Stimulated activated CD8-positive, alpha-beta memory T cell treated with anti-CD3 and anti-CD28 coated beads, Interleukin-4, amount 100 ng/mL, for 24 hours (primary cell): ENCODE measurements around the gene SCG2.

Experiments used
- DNase-seq: peaks from one replicate; pipeline ENCODE4 v3.0.0-alpha.2; 2020; ENCODE audit warnings: low read depth

SCG2 gene

DNA sequence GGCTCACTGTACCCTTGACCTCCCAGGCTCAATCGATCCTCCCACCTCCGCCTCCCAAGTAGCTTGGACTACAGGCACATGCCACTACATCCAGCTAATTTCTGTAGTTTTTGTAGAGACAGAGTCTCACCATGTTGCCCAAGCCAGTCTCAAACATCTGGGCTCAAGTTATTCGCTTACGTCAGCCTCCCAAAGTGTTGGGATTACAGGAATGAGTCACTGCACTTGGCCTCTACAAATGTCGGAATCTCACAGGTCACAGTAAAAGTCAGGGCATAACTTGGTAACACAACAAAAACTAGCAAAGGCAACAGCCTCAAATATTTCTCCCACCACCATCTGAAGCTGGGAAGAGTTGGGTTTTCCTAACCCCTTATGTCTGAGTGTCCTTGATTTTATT, 25.3 kb downstream of the SCG2 start:
- no peak for DNase-seq

DNA sequence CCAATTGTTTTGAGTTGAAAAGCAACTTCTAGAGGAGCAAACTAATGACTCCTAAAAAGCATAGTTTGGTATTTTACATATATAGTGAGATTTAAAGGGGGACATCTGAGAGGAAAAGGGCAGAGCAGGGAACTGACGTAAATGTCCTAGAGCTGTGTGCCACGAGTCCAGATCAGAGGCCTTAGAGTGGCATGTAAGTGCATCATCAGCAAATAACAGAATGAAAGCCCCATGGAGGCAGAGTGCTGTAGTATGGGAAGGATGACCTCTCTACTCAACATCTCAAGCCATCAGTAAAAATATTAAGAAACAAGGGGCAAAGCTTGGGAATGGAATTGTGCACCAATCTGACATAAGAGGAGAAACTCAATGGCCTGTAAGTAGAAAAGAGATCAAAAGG, 31.4 kb downstream of the SCG2 start:
- no peak for DNase-seq

DNA sequence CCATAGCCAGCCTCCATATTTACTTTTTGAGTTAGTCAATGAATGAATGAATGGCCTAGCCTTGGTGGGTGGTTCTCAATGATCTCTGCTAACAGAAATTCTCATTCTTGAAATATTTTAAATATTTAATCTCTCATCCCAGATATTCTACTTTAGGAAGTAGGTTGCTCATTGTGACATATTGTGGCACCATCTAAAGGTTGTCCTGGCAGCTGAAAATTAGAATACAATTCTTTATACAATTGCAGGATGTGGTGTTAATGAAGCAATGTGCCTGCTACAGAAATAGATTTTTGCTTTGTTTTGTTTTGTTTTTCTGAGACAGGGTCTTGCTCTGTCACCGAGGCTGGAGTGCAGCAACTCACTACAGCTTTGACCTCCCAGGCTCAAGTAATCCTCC, 35.8 kb downstream of the SCG2 start:
- DNase-seq: no peak

DNA sequence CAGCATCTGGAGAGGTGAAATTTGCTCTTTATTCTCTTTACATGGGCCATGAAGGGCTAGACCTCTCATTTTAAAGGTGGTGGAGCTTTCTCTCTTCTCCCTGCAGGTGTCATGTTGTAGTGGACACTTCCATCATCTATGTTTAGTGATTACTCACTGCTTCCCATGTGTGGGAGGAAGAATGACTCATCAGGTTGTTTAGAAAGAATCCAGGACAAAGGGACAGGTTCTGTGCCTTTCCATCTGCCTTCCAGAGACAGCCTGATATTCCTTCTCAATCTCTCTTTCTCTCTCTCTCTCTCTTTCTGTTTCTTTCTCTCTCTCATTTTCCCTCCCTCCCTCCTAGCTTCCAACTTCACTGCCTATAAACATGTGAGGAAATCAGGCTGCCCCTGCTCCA, 38.7 kb downstream of the SCG2 start:
- DNase-seq: no peak

DNA sequence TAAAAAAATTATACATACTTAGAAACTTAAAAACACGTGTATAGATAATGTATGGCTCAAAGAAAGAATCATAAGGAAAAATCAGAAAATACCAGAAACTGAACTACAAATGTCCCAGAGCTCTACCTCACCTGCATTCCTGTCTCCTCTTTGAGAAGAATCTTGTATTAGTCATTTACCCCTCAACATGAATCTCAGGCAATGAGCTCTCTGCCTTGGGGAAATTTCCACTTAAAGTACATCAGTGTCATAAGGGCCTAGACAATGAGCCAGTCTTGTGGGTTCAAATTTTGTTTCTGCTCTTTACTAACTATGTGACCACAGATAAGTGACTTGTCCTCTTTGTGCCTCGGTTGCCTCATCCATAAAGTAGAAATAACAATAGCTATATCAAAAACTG, 40.1 kb downstream of the SCG2 start:
- no peak for DNase-seq

DNA sequence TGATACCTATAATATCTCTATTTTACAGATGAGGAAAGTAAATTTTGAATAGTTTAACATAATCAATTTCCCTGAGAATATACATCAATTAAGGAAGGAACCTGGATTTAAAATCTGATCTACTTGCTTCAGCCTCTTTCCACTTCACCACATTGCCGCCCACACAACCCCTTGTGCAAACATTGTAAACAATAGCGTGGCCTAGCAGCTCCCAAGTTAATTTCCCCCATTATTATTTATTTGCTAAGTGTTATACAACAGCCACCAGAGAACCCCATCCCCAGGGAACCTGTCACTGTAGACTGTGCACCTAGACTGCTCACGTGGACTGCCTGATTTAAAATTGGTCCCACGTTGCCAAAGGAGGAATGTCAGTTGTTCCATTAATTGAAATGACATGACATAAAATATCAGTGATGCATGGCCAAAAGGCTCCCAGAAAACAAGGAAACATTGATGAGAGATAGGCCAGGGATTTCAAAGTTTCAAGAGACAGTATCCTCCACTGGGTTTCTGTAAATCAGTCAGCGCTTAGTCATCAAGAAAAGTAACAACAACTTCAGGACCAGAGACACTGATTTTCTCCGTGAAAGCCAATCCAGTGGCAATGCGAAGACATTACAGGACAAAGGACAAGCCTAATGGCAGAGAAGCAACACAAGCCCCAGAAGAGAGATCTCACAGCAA, 41.3 kb downstream of the SCG2 start:
- no peak for DNase-seq

DNA sequence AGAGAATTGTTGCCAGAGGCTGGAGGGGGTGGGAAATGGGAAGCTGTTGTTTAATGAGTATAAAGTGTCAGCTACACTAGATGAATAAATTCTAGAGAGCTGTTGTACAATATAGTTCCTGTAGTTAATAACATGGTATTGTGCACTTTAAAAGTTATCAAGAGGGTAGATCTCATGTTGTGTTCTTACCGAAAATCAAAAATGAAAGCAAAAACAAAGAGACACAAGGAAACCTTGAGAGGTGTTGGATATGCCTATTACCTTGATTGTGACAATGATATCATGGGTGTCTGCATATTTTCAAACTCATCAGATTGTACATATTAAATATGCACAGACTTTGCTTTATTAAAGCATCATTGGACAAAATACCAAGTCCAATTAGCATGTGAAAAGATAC, 43.2 kb downstream of the SCG2 start:
- no peak for DNase-seq

DNA sequence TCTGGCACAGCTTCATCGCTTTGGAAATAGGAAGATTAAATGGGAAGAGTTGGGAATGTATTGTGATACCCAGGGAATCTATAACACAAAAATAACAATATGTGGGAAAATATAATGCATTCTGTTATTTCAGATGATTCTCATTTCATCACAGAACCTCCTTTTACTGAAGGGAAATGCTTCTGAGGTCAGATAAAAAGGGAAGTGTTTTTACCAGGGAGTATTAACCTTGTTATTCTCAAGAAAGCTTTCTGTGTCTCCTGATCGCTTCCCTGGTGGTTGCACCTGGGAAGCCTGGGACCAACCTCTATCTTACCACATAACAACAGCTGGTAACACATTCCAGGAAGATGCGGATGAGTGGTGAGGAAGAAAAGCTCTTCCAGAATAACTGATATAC, 47.2 kb downstream of the SCG2 start:
- DNase-seq: no peak

DNA sequence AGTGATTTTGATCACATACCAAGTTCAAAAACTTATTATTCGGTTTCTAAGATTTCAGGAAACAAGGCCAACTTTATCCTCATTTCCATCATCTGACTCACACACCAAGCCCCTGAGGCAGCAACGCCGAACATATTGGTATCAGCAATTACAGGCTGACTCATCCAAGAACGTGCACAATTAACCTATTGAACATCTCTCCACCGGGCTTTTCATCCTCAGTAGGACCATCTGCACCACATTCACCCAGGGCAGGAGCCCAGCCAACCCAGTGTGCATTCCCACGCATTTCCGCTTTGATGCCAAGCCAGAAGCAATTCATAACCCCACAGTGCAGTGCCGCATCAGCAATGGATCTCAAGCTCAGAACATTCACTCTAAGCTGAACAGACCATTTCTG, 52.9 kb downstream of the SCG2 start:
- no peak for DNase-seq

DNA sequence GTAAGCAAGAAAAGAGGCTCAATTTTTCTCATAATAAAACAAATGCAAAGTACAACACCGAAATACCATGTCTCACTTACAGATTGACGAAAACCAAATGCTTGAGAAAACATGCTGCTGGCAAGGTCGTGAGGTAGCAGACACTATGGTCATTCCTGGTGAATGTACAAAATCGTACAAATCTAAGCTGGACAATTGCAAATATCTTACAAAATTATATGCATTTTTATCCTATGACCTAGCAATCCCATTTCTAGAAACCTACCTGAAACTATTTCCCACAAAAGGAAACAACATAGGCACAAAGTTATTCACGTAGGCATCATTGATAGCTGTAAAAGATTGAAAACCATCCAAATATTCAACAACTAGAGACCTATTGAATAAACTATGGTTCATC, 54.0 kb downstream of the SCG2 start:
- no peak for DNase-seq
